Left lung (tissue), 10 donors: ENCODE results near the gene RHOG. TPM values are rescaled to one million over a fixed set of nuclear protein-coding genes. Genes with fewer than 3 reads are reported as not detected.
"Not testable (repeated sequence)": the region's sequence is repeated elsewhere in the genome, so short reads cannot be mapped to it uniquely, and the experiment has no call there.

Experiments used
- ATAC-seq: fragments of 200-7000 bp; cut with Tn5 transposase; one replicate; pipeline ENCODE4 v1.9.1; 2020; ENCODE audit warnings: moderate library complexity
- DNase-seq, 4 donors: peaks; one replicate each; pipeline ENCODE4 v3.0.0-alpha.2; 2013 to 2020
- H3K27ac ChIP-seq, 2 donors: fragments of 200-600 bp; sonication (generic) in 1 of 2; one replicate each; pipeline versions ENCODE4 v1.5.0 to v1.8.0; 2020 to 2021
- H3K27me3 ChIP-seq, 2 donors: fragments of 200-600 bp; sonication (generic) in 1 of 2; one replicate each; pipeline versions ENCODE4 v1.5.0 to v1.8.0; 2020 to 2021
- H3K36me3 ChIP-seq, 2 donors: fragments of 200-600 bp; sonication (generic) in 1 of 2; one replicate each; pipeline versions ENCODE4 v1.5.0 to v1.8.0; 2020 to 2021
- H3K4me1 ChIP-seq, 2 donors: fragments of 200-600 bp; one replicate each; pipeline ENCODE4 v1.8.0; 2021
- H3K4me3 ChIP-seq, 2 donors: fragments of 200-600 bp; sonication (generic) in 1 of 2; one replicate each; pipeline versions ENCODE4 v1.5.0 to v1.8.0; 2020 to 2021; ENCODE audit warnings: mild to moderate bottlenecking in 1 of 2
- H3K9me3 ChIP-seq, 2 donors: fragments of 200-600 bp; sonication (generic) in 1 of 2; one replicate each; pipeline versions ENCODE4 v1.5.0 to v1.8.0; 2020 to 2021
- intact Hi-C, 2 donors: fragments of 100-400 bp; cut with DNase I; formaldehyde crosslinking; loops; one replicate each; pipeline versions ENCODE4 v1.11.2 to v1.14.2; 2022
- polyA plus RNA-seq, 6 donors: library from polyadenylated mRNA; unstranded; fragments of 120-200 nt; gene quantifications; one replicate each; pipeline ENCODE4 v1.2.1, GENCODE V29; 2013; ENCODE audit not compliant: insufficient read length in 6 of 6
- total RNA-seq, 2 donors: library from RNA; stranded (reverse); fragmentation: NEBNext Ultra II Directional; extraction: Animal tissue kit (Norgen Biotek cat#: 25700); gene quantifications; one replicate each; pipeline ENCODE4 v1.2.1, GENCODE V29; 2021
- TF ChIP-seq, protein P1 (sequence below), 2 donors: fragments of 200-600 bp; sonication (generic) in 1 of 2; IDR thresholded peaks; one replicate each; pipeline versions ENCODE4 v1.5.0 to v1.8.0; 2021; ENCODE audit warnings: antibody characterized with exemption in 2 of 2
- donor health status: DM: no; HTN: yes; CAD: no.
- donor health status: DM: no; HTN: no; CAD: no.

RHOG gene
- total and polyA plus RNA-seq, 8 donors: 22.0 to 109 (median 29.4) TPM

DNA sequence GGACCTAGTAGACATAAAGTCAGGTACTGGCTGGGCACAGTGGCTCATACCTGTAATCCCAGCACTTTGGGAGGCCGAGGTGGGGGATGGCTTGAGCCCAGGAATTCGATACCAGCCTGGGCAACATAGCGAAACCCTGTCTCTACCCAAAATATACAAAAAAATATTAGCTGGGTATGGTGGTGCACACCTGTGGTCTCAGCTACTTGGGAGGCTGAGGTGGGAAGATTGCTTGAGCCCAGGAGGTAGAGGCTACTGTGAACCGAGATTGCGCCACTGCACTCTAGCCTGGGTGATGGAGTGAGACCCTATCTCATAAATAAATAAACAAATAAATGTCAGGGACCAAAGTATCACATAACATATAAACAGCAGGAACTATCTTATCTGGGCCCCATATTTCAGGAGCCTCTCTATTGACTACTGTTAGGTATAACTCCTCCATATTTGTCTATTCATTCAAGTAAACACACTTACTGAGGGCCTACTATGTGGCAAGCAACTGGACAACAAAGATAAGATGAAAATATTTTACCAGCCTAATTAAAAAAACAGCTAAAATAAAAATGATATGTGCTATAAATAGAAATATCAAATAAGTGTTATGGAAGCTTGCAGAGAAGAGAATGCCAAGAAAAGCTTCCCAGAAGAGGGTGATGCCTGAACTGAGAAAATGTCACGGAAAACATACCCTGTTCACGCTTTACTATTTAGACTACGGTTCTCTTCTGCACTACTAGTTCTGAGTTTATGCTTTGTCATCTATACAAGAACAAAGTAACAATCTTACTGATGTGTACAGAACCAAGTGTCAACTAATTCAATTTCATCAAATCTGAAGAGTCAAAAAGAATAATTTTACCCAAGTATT, 45.4 kb downstream of the RHOG start:
- Histone ChIP-seq H3K27me3 (no peaks in the 10 kb centered on the region), H3K4me1 (peaks cover 16 to 51% of the 10 kb centered on the region in 2 donors), H3K27ac (no peak overlapping the region), H3K4me3 (peak overlapping the region; percentile 76 to 78), H3K9me3 (no peaks in the 10 kb centered on the region), H3K36me3 (peaks cover 0 to 38% of the 10 kb centered on the region in 2 donors)
- intact Hi-C loops: no loop called here
- no peak for DNase-seq
- no peak for ATAC-seq
- TF ChIP-seq, protein P1, sequence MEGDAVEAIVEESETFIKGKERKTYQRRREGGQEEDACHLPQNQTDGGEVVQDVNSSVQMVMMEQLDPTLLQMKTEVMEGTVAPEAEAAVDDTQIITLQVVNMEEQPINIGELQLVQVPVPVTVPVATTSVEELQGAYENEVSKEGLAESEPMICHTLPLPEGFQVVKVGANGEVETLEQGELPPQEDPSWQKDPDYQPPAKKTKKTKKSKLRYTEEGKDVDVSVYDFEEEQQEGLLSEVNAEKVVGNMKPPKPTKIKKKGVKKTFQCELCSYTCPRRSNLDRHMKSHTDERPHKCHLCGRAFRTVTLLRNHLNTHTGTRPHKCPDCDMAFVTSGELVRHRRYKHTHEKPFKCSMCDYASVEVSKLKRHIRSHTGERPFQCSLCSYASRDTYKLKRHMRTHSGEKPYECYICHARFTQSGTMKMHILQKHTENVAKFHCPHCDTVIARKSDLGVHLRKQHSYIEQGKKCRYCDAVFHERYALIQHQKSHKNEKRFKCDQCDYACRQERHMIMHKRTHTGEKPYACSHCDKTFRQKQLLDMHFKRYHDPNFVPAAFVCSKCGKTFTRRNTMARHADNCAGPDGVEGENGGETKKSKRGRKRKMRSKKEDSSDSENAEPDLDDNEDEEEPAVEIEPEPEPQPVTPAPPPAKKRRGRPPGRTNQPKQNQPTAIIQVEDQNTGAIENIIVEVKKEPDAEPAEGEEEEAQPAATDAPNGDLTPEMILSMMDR (IDR thresholded peaks at IDR 0.05): no peak

DNA sequence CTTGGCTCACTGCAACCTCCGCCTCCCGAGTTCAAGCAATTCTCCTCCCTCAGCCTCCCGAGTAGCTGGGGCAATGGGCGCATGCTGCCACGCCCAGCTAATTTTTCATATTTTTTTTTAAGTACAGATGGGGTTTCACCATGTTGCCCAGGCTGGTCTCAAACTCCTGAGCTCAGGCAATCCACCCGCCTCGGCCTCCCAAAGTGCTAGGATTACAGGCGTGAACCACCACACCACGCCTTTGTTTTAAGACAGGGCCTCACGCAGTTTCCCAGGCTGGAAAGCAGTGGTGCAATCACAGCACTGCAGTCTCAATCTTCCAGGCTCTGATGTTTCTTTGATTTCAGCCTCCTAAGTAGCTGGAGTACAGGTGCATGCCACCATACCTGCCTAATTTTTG, 46.4 kb downstream of the RHOG start:
- Histone ChIP-seq H3K36me3 (peaks cover 0 to 48% of the 10 kb centered on the region in 2 donors), H3K4me1 (peaks cover 16 to 61% of the 10 kb centered on the region in 2 donors)
- H3K4me3 ChIP-seq, H3K9me3 ChIP-seq, H3K27ac ChIP-seq, DNase-seq, ATAC-seq, H3K27me3 ChIP-seq, intact Hi-C loops: not testable (repeated sequence)

DNA sequence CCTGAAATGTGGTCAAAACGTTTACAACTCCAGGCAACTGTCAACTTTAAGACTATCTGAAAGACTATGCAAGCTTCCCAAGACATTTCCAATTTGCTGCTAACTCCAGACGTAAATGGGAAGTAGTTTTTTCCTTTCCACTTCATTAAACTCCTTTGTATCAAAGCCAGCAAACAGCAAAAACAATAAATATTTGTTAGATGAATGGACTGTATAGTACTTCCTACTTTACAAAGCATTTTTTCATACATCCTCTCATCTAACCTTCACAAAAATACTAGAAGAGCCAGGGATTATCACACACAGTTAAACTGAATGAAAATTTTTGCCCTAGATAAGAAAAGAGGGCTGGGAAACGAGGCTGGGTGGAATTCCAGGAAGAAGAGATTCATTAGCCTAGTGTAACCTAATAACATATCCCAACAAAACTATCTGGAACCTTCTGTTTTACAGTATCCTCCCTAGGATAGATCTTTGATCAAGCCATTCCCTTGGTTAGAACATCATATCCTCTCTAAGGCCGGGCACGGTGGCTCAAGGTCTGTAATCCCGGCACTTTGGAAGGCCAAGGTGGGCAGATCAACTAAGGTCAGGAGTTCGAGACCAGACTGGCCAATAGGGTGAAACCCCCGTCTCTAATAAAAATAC, 53.9 kb downstream of the RHOG start:
- ATAC-seq (peak; percentile 20), DNase-seq (peak in 2 of 4 donors; percentile 67 to 68)
- Histone ChIP-seq H3K4me3 (no peak overlapping the region), H3K36me3 (peaks cover 0 to 23% of the 10 kb centered on the region in 2 donors), H3K9me3 (no peaks in the 10 kb centered on the region), H3K4me1 (peaks cover 18 to 90% of the 10 kb centered on the region in 2 donors), H3K27me3 (no peaks in the 10 kb centered on the region), H3K27ac (peak overlapping the region in 1 of 2 donors; percentile 85)
- intact Hi-C loops: no loop called here
- TF ChIP-seq, protein P1 (IDR thresholded peaks at IDR 0.05): no peak

DNA sequence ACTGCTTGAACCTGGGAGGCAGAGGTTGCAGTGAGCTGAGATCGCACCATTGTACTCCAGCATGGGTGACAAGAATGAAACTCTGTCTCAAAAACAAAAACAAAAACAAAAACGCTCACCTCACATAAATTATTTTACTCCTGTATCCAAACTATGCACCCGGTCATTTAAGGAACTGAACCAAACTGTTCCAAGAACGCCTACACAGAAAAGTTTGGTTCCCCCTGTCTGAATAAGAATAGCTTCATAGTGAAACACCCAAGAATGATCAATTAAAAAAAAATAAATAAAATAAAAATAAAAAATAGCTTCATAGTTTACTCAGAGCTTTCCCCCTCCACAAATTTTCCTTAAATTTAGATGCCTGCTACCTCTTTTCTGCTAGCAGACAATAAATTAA, 57.1 kb downstream of the RHOG start:
- Histone ChIP-seq H3K9me3 (no peaks in the 10 kb centered on the region), H3K4me1 (peaks cover 22 to 82% of the 10 kb centered on the region in 2 donors), H3K27ac (peak overlapping the region in 1 of 2 donors; percentile 85), H3K4me3 (no peak overlapping the region), H3K36me3 (peaks cover 0 to 22% of the 10 kb centered on the region in 2 donors), H3K27me3 (no peaks in the 10 kb centered on the region)
- intact Hi-C loops: no loop called here
- TF ChIP-seq, protein P1 (IDR thresholded peaks at IDR 0.05): no peak
- ATAC-seq: no peak
- no peak for DNase-seq

DNA sequence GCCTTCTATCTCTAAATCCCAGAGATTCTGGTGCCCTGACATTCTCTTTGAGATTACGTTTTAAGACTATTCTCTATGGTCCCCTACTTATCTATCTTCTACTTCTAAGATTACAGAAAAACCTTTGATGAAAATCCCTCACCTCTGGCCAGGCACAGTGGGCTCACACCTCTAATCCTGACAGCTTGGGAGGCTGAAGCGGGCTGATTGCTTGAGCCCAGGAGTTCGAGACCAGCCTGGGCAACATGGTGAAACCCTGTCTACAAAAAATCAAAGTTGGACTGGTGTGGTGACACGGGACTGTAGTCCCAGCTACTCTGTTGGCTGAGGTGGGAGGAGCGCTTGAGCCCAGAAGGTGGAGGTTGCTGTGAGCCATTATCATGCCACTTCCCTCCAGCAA, 57.8 kb downstream of the RHOG start:
- TF ChIP-seq, protein P1 (IDR thresholded peaks at IDR 0.05): no peak
- no peak for DNase-seq
- Histone ChIP-seq H3K36me3 (peaks cover 0 to 29% of the 10 kb centered on the region in 2 donors), H3K27me3 (no peaks in the 10 kb centered on the region), H3K4me1 (peaks cover 22 to 75% of the 10 kb centered on the region in 2 donors), H3K4me3 (no peak overlapping the region), H3K9me3 (no peaks in the 10 kb centered on the region), H3K27ac (no peak overlapping the region)
- intact Hi-C loops: no loop called here
- ATAC-seq: no peak
